ENCODE measurements around the gene ZNF333.
"Not testable (repeated sequence)": the region's sequence is repeated elsewhere in the genome, so short reads cannot be mapped to it uniquely, and the experiment has no call there.

Gene ZNF333

DNA sequence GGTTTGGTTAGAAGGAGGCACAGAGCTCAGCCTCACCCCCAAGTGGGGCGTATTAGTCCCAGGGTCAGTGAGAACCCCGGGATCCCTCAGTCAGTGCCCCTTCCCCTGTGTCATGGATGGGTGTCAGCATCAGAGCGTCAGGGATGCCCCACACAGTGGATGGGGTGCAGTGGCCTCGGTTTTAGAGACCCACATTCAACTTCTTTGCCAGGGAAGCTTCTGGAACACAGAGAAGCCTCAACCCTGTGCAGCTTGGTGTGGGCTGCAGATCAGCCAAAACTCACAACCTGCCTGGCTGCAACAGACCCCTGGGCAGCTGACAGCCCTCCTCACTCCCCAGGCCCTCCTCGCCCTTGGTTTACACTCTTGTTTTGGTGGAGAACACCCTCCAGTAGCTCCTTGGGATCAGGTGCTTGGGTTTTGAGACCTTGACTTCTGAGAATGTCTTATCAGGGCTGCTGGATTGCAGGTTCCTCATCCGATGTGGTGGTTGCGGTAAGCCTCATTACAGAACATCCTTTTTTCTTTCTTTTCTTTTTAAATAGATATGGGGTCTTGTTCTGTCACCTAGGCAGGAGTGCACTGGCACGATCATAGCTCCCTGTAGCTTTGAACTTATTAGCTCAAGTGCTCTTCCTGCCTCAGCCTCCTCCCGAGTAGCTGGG is 11.0 kb downstream of the ZNF333 start:
- no peak for DNase-seq

- no peak for DNase-seq
Observed at GRCh38 chr19:14703833-14704232, 14.0 kb downstream of the ZNF333 start.

DNA sequence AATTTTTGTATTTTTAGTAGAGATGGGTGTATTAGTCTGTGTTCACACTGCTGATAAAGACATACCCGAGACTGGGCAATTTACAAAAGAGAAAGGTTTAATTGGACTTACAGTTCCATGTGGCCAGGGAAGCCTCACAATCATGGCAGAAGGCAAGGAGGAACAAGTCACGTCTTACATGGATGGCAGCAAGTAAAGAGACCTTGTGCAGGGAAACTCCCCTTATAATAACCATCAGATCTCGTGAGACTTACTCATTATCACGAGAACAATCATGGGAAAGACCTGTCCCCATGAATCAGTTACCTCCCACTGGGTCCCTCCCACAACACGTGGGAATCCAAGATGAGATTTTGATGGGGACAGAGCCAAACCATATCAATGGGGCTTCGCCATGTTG is 14.6 kb downstream of the ZNF333 start:
- no peak for DNase-seq

DNA sequence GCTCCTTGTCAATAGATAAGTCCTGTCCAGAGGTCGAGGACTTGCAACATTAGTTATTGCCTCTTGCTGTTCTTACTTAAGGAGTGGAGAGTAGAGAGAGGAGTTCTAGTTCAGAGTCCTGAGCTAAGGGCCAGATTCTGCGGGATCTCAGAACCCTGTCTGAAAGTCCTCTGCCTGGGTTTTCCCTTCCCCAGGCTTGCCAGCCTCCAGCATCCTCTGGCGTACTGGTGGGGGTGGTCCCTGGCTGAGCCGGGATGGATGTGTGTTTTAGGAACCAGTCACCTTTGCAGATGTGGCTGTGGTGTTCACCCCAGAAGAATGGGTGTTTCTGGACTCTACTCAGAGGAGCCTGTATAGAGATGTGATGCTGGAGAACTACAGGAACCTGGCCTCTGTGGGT is 26.0 kb downstream of the ZNF333 start:
- no peak for DNase-seq

DNA sequence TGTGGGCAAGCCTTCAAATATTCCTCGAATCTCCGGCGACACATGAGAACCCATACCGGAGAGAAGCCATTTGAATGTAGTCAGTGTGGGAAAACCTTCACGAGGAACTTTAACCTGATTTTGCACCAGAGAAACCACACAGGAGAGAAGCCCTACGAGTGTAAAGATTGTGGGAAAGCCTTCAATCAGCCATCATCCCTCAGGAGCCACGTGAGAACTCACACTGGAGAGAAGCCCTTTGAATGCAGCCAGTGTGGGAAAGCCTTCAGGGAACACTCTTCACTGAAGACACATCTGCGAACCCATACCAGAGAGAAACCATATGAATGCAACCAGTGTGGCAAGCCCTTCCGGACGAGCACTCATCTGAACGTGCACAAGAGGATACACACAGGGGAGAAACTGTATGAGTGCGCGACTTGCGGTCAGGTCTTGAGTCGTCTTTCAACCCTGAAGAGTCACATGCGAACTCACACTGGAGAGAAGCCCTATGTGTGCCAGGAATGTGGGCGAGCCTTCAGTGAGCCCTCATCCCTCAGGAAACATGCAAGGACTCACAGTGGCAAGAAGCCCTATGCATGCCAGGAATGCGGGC is 28.8 kb downstream of the ZNF333 start:
- DNase-seq, result no peak

DNA sequence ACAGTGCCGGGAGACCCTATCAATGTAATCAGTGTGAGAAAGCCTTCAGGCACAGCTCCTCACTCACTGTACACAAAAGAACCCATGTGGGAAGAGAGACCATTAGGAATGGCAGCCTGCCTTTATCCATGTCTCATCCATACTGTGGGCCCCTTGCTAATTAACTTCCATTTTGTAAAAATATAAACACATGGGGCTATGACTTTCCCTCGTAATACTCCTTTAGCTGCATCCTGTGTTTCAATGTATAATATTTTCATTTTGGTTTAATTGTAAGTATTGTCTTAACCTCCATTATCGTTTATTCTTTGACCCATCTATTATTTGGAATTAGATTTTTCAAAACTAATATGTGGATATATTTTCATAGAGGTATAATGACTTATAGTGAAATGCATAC is 29.3 kb downstream of the ZNF333 start:
- DNase-seq, result no peak

GRCh38 chr19:14722127-14722526 is 32.3 kb downstream of the ZNF333 start:
- DNase-seq, result no peak

DNA sequence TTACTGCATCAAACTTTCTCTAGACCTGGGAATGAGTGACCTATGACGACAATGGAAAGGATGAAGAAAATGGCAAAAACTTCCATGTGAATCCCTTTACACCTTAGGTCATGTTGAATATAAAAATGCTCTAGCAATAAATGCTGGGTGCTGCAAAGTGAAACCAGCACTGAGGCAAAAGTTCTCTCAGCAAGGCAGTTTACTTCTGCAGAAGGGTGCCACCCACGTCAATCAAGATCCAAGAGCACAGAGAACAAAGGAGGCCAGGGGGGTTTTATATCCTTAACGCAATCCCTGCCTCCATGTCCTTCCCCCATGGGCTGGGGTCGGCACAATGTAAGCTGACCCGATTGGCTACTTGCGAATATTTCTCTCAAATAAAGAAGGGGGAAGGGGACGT is 38.7 kb downstream of the ZNF333 start:
- DNase-seq, result no peak

DNA sequence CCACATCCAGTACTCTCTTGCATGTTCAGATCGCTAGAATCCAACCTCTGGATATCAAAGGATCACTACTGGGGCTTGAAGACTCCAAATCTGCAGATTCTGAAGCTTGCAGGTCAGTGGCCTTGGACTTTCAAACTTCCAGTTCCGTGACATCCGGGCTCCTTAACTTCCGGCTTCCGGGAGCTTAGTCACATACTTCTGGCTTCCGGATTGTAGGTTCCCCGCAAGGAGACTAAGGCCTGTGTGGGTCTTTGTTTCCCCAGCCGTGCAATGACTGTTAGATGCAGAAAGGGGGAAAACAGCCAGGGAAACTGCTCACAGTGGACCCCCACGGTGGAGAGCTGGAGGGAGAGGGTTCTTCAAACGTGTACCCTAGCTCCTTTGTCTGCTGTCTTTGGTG is 41.4 kb downstream of the ZNF333 start:
- no peak for DNase-seq

DNA sequence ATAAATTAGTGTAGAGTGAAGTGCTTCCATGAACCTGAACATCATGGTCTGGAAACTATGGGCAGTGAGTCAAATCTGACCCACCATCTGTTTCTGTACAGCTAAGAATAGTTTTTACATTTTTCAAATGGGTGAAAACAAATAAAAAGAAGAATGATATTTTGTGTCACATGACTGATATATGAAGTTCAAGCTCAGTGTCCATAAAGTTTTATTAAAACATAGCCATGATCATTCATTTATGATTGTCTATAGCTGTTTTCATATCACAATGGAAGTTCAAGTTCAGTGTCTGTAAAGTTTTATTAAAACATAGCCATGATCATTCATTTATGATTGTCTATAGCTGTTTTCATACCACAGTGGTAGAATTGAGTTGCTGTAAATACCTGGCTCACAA is 42.7 kb downstream of the ZNF333 start:
- no peak for DNase-seq

DNA sequence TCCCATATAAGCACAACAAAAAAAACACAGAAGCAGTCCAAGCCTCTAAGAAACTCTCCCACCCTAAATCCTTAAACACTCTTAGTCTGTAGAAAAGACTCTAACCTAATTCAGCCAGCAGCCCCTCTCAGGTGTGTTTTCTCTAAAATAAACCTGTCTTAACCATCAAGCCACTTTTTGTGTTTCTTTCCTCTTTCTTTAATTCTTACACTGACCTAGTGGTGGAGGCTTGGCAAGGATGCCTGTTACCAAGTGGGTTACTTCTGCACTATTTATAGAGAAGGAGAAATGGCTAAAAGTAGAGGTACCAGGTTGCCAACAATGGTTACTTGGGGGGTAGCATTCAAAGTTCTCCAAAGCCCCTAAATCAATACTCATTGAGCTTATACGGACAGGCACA is 43.7 kb downstream of the ZNF333 start:
- no peak for DNase-seq

DNA sequence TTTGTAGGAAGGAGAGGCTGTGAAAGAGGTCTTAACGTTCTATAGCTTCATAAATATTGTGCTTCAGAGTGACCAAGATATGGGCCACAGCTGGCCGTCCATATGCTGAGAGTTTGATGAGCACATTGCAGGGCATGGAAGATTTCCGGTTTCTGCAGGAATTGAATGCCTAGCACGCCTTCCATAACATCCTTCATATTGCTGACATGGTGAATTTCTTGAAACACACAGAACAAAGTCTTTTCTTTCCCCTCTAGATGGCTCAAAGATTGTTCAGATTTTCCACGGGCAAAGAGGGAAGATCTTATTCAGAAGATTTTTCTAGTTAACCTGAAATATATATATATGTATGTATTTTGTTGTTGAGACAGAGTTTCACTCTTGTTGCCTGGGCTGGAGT is 46.1 kb downstream of the ZNF333 start:
- DNase-seq, result no peak

GRCh38 chr19:14746886-14747285 is 57.0 kb downstream of the ZNF333 start:
- no peak for DNase-seq

DNA sequence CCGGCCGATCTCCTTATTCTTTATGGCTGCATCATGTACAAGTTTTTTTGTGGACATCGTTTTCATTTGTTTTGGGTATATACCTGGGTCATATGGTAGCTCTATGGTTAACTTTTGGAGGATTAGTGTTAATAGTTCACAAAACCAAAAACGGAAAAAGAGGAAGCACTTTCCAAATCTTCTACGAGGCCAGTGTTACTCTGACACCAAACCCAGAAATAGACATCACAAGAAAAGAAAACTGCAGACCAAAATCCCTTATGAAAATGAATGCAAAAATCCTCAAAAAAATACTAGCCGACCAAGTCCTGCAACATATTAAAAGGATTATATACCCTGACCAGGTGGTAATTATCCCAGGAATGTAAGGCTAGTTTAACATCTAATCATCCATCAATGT is 58.8 kb downstream of the ZNF333 start:
- no peak for DNase-seq

DNA sequence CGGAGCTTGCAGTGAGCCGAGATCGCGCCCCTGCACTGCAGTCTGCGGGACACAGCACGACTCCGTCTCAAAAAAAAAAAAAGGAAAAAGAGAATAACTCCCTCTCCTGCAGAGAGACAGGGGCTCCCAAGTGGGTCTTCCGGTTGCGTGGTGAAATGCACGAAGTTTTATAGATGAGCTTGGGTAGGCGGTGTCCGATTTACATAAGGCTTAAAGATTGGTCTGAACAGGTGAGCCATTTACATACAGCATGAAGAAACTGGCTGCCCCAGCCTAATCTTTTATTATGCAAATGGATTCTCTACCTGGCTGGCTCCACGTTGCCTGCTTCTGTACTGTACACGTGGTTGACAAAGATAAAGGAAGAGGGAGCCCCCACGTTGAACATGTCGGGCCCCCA is 69.0 kb downstream of the ZNF333 start:
- peak; percentile 28 for DNase-seq

GRCh38 chr19:14761607-14762006 is 71.8 kb downstream of the ZNF333 start:
- no peak for DNase-seq

- DNase-seq, result no peak
Observed at GRCh38 chr19:14762111-14762510, 72.3 kb downstream of the ZNF333 start.

DNA sequence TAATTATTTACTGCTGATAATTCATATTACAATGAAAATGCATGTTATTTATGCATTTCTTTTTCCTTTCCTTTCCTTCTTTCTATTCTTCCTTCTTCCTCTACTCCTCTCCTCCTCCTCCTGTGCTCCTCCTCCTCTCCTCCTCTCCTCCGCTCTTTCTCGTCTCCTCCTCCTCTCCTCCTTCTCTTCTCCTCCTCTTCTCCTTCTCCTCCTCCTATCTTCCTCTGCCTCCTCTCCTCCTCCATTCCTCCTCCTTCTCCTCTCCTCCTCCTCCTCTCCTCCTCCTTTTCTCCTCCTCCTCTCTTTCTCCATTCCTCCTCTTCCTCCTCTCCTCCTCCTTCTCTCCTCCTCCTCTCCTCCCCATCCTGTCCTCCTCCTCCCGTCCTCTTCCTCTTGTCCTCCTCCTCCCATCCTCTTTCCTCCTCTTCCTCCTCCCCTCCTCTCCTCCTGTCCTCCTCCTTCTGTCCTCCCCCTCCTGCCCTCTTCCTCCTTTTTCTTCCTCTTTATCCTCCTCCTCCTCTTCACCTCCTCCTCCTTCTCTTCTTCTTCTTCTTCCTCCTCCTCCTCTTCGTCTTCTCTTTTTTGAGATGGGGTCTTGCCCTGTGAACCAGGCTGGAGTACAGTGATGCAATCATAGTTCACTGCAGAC is 73.8 kb downstream of the ZNF333 start:
- DNase-seq, result no peak

GRCh38 chr19:14764401-14764800 is 74.6 kb downstream of the ZNF333 start:
- no peak for DNase-seq

GRCh38 chr19:14765403-14765802 is 75.6 kb downstream of the ZNF333 start:
- not testable (repeated sequence) for DNase-seq

- not testable (repeated sequence) for DNase-seq
Observed at GRCh38 chr19:14765841-14766240, 76.0 kb downstream of the ZNF333 start.

DNA sequence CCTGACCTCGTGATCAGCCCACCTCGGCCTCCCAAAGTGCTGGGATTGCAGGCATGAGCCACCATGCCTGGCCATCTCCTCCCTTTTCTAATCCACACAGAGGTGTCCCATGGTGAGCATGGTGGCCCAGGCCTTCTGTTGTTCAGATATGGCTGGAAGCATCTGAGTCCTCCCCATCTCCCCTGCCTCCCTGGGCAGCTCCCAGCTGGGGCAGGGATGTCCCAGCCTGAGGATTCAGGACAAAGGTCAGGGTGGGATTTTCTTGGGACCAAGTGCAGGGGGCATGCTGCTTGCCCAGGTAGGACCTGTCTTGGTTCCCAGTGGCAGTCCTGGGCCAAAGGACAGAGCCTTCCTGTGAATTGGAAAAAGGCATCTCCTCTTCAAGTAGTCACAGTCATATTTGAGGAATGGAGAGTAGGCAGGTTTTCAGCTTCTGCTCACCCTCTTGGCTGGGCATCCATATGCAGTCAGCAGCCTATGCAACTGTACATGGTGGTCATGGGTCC is 77.7 kb downstream of the ZNF333 start:
- DNase-seq, result no peak

DNA sequence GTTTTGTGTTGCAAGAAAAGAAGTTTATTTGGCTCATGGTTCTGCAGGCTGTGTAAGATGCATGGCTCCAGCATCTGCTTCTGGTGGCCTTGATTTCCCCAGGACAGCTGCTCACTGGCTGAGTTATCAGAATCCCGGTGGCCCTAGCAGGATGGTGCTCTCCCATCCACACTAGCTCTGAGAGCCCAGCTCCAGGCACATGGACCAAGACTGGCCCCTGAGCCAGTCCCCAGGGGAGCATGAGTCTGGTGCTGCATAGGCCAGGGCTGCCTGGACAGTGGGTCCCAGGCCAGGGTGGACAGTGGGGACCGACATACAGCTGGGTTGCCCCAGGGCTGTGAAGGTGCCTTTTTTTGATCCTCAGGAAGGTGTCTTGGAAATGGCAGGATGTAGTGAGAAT is 78.2 kb downstream of the ZNF333 start:
- no peak for DNase-seq

DNA sequence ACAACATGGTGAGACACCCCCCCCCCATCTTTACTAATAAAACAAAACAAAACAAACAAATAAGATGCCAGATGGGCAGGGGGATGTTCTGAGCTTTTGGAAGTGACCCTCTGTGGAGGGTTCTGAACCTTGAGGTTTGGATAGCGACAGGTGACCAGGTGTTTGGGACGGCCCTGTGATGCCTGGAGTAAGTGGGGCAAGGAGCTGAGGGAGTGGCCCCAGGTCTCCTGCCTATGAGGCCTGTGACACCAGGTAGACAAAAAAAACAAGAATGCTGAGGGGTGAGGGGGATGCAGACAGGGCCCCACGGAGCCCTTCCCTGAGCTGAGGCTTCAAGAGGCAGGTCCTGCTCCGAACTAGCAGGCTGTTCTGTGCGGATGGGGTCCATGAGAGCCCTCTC is 79.4 kb downstream of the ZNF333 start:
- DNase-seq, result no peak

DNA sequence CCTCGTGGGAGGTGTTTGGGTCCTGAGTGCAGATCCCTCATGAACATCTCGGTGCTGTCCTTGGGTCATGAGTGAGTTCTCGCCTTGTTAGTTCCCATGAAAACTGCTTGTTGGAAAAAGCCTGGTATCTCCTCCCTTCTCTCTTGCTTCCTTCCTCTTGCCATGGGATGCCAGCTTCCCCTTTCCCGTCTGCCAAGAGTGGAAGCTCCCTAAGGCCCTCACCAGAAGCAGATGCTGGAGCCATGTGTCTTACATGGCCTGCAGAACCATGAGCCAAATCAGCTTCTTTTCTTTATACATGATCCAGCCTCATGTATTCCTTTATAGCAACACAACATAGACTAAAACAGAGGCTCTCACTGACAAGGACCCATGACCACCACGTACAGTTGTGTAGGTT is 80.3 kb downstream of the ZNF333 start:
- DNase-seq, result no peak

All from NCI-H1436 treated with DMSO at 0.1 percent for 48 hours (cell line).